HepG2 (cell line): ENCODE measurements around the gene CAMSAP2. TPM values are rescaled to one million over a fixed set of nuclear protein-coding genes. Genes with fewer than 3 reads are reported as not detected.
A peak's percentile ranks its signal among the peaks of the same experiment; 100 is the strongest.

Source experiments
- AKAP8 ChIP-seq: sonication (generic); formaldehyde crosslinking; IDR thresholded peaks from 2 replicates; pipeline ENCODE4 v1.5.1; 2020; ENCODE audit warnings: mild to moderate bottlenecking, missing genetic modification reagents
- CBFB ChIP-seq: sonication (generic); formaldehyde crosslinking; IDR thresholded peaks from 2 replicates; pipeline ENCODE4 v1.4.0; 2020; ENCODE audit warnings: missing genetic modification reagents
- CBX5 ChIP-seq: sonication (generic); formaldehyde crosslinking; IDR thresholded peaks from 2 replicates; pipeline ENCODE4 v1.4.0; 2020; ENCODE audit warnings: missing genetic modification reagents, borderline replicate concordance
- FOXA1 ChIP-seq, 2 experiments: fragments of 450-650 bp in 1 of 2; sonication (generic) in 1 of 2; formaldehyde crosslinking in 1 of 2; IDR thresholded peaks; 2 replicates each; pipeline versions ENCODE4 v1.4.0 to v1.6.1; 2016 to 2020; ENCODE audit warnings: missing genetic modification reagents in 1 of 2
- FOXP1 ChIP-seq, 2 experiments: fragments of 450-650 bp in 1 of 2; IDR thresholded peaks; 2 replicates each; pipeline ENCODE4 v1.6.1; 2017 to 2018; ENCODE audit warnings: antibody characterized with exemption in 1 of 2
- HNF4G ChIP-seq, 2 experiments: sonication (generic) in 1 of 2; formaldehyde crosslinking in 1 of 2; IDR thresholded peaks; 2 replicates each; pipeline versions ENCODE4 v1.4.0 to v1.6.1; 2011 to 2020; ENCODE audit warnings: borderline replicate concordance in 2 of 2, low read depth in 2 of 2, mild to moderate bottlenecking in 2 of 2, low read length in 1 of 2, missing genetic modification reagents in 1 of 2, moderate library complexity in 1 of 2
- JUNB ChIP-seq: sonication (generic); formaldehyde crosslinking; IDR thresholded peaks from 2 replicates; pipeline ENCODE4 v1.8.0; 2022; ENCODE audit warnings: missing genetic modification reagents, mild to moderate bottlenecking, borderline replicate concordance
- KDM3A ChIP-seq: IDR thresholded peaks from 2 replicates; pipeline ENCODE4 v1.6.1; 2018; ENCODE audit warnings: low read depth, missing compliant biosample characterization
- KMT2B ChIP-seq: IDR thresholded peaks from 2 replicates; pipeline ENCODE4 v1.6.1; 2016; ENCODE audit warnings: missing genetic modification reagents, missing compliant biosample characterization
- MEIS2 ChIP-seq: sonication (generic); formaldehyde crosslinking; IDR thresholded peaks from 2 replicates; pipeline ENCODE4 v1.9.0; 2021; ENCODE audit warnings: mild to moderate bottlenecking, missing genetic modification reagents
- MLLT10 ChIP-seq: sonication (generic); formaldehyde crosslinking; IDR thresholded peaks from 2 replicates; pipeline ENCODE4 v1.4.0; 2020; ENCODE audit warnings: missing genetic modification reagents
- MXD4 ChIP-seq: IDR thresholded peaks from 2 replicates; pipeline ENCODE4 v1.6.1; 2016; ENCODE audit warnings: mild to moderate bottlenecking, missing biosample characterization, missing genetic modification reagents
- NFE2 ChIP-seq: sonication (generic); formaldehyde crosslinking; IDR thresholded peaks from 2 replicates; pipeline ENCODE4 v1.4.0; 2020; ENCODE audit warnings: missing genetic modification reagents
- POLR2AphosphoS5 ChIP-seq: IDR thresholded peaks from 2 replicates; pipeline ENCODE4 v1.6.1; 2012; ENCODE audit warnings: low read depth, low read length
- RFX5 ChIP-seq: IDR thresholded peaks from 2 replicates; pipeline ENCODE4 v1.6.1; 2011; ENCODE audit warnings: low read depth, low read length, improper control_type of control experiment
- SAFB2 ChIP-seq: sonication (generic); formaldehyde crosslinking; IDR thresholded peaks from 2 replicates; pipeline ENCODE4 v1.5.1; 2020; ENCODE audit warnings: missing genetic modification reagents, low read depth, mild to moderate bottlenecking, borderline replicate concordance
- SMAD1 ChIP-seq: sonication (generic); formaldehyde crosslinking; IDR thresholded peaks from 2 replicates; pipeline ENCODE4 v1.4.0; 2020; ENCODE audit warnings: missing genetic modification reagents, low read depth, mild to moderate bottlenecking, borderline replicate concordance
- SNRNP70 ChIP-seq: fragments of 200-400 bp; formaldehyde crosslinking; IDR thresholded peaks from 2 replicates; pipeline ENCODE4 v1.6.1; 2017; ENCODE audit warnings: mild to moderate bottlenecking, low read depth, low read length, moderate library complexity
- TBX3 ChIP-seq: fragments of 450-650 bp; IDR thresholded peaks from 2 replicates; pipeline ENCODE4 v1.6.1; 2017; ENCODE audit warnings: antibody characterized with exemption, mild to moderate bottlenecking, inconsistent platforms, borderline replicate concordance
- U2AF1 ChIP-seq: fragments of 200-400 bp; formaldehyde crosslinking; optimal IDR thresholded peaks from 2 replicates; pipeline ENCODE3; 2017; ENCODE audit warnings: mild to moderate bottlenecking, low read depth, low read length
- ZBTB1 ChIP-seq: sonication (generic); formaldehyde crosslinking; IDR thresholded peaks from 2 replicates; pipeline ENCODE4 v1.4.0; 2020; ENCODE audit warnings: missing genetic modification reagents, borderline replicate concordance
- ZMAT3 ChIP-seq: sonication (generic); formaldehyde crosslinking; conservative IDR thresholded peaks from 2 replicates; pipeline ENCODE4 v1.7.0; 2021; ENCODE audit warnings: missing genetic modification reagents
- ZNF160 ChIP-seq: sonication (generic); formaldehyde crosslinking; IDR thresholded peaks from 2 replicates; pipeline ENCODE4 v1.8.0; 2022; ENCODE audit warnings: mild to moderate bottlenecking, inconsistent platforms, missing genetic modification reagents
- ZNF251 ChIP-seq: sonication (generic); formaldehyde crosslinking; IDR thresholded peaks from 2 replicates; pipeline ENCODE4 v1.9.0; 2021; ENCODE audit warnings: mild to moderate bottlenecking, missing genetic modification reagents
- ZNF263 ChIP-seq: sonication (generic); formaldehyde crosslinking; IDR thresholded peaks from 2 replicates; pipeline ENCODE4 v1.4.0; 2020; ENCODE audit warnings: missing genetic modification reagents
- ZNF430 ChIP-seq: sonication (generic); formaldehyde crosslinking; IDR thresholded peaks from 2 replicates; pipeline ENCODE4 v1.9.0; 2021; ENCODE audit warnings: mild to moderate bottlenecking, missing genetic modification reagents
- ZNF546 ChIP-seq: sonication (generic); formaldehyde crosslinking; conservative IDR thresholded peaks from 2 replicates; pipeline ENCODE4 v1.8.1; 2023; ENCODE audit warnings: mild to moderate bottlenecking, missing genetic modification reagents
- ZNF709 ChIP-seq: sonication (generic); formaldehyde crosslinking; IDR thresholded peaks from 2 replicates; pipeline ENCODE4 v1.5.0; 2020; ENCODE audit warnings: mild to moderate bottlenecking, missing genetic modification reagents
- ZNF83 ChIP-seq: sonication (generic); formaldehyde crosslinking; IDR thresholded peaks from 2 replicates; pipeline ENCODE4 v1.4.0; 2020; ENCODE audit warnings: missing genetic modification reagents, mild to moderate bottlenecking, borderline replicate concordance
- ZSCAN29 ChIP-seq: sonication (generic); formaldehyde crosslinking; conservative IDR thresholded peaks from 2 replicates; pipeline ENCODE4 v1.4.0; 2020; ENCODE audit warnings: mild to moderate bottlenecking, missing genetic modification reagents
- polyA plus RNA-seq, 8 experiments: library from polyadenylated mRNA; depleted of rRNA in 3 of 8; stranded (reverse) in 7 of 8; unstranded in 1 of 8; fragments of >200 nt; fragmentation: Illumina TruSeq in 4 of 8; extraction: Trizol in 4 of 8; gene quantifications; 2 replicates each; pipeline versions ENCODE4 v1.2.1 to v1.2.3, GENCODE V29; 2011 to 2016; ENCODE audit warnings: low read depth in 4 of 8, missing spikeins in 1 of 8, mixed read lengths in 1 of 8; ENCODE audit not compliant: insufficient read depth in 1 of 8
- total RNA-seq, 5 experiments: library from RNA; depleted of rRNA; stranded (reverse); fragments of >200 nt; fragmentation: Illumina TruSeq; extraction: Trizol; gene quantifications; 2 replicates each; pipeline ENCODE4 v1.2.3, GENCODE V29; 2016; ENCODE audit warnings: low read depth in 1 of 5
- TF ChIP-seq, protein P1 (sequence below): sonication (generic); formaldehyde crosslinking; IDR thresholded peaks from 2 replicates; pipeline ENCODE4 v1.5.0; 2020; ENCODE audit warnings: mild to moderate bottlenecking, missing genetic modification reagents, moderate library complexity

The CAMSAP2 gene
- total and polyA plus RNA-seq, 2 of the 13 experiments (the other 11 are each of a cell fraction or from before 2014, with no cell fraction given): 3.4 to 8.2 TPM

DNA sequence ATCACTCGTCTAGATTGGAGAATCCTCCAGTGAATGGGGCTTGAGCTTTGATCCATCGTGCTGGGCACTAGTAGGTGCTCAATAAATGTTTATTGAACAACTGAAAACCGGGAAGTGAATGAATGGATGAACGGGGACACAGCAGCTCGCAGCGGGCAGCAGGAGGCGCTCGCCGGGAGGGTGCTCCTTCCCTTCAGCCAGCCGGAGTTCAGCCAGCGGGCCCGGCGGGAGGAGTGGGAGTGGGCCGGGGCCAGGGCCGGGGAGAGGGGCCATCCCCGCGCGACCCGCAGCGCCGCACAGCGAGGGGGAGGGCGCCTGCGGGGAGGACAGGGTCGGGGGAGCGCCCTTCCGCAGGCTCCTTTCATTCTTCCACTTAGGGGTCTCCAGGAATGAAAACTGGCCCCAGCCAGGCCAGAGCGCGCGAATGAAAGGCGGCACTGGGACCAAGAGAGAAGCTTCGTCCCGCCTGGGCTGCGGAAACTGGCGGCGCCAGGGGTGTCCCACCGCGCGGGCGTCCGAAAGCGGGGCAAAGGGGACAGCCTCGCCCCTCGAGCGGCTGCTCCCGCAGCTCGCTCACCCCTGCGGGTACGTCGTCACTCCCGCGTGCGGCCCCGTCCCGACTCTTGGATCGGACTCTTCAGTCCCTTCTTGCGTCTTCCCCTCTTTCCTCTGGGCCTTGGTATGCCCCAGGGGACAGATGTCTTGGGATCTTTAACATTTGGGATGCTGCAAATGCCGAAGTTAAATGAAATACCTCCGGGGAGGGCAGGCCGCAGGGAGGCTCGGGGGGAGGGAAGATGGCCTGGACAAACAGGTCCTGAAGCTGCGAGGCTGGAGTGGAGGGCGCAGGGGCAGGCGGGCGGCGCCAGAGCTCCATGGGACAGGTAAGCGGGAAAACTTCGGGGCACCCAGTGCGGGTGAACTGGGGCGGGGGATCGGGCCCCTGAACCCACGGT lies 152.4 kb downstream of the CAMSAP2 start (continued):
- TF ChIP-seq TBX3 (no peak), KMT2B (CRISPR knock-in tag) (0 out of 2 replicates have a peak, but pooled peaks have one; percentile 35), AKAP8 (CRISPR knock-in tag) (no peak), SNRNP70 (no peak), KDM3A (0 out of 2 replicates have a peak, but pooled peaks have one; percentile 10), FOXA1 (IDR thresholded peaks at IDR 0.05) (no peak), FOXA1 (CRISPR knock-in tag; IDR thresholded peaks at IDR 0.05) (no peak), ZMAT3 (CRISPR knock-in tag) (no peak), FOXP1 (IDR thresholded peaks at IDR 0.05) (no peak), FOXP1 (CRISPR knock-in tag; IDR thresholded peaks at IDR 0.05) (no peak), CBFB (CRISPR knock-in tag) (0 out of 2 replicates have a peak, but pooled peaks have one; percentile 4), U2AF1 (no peak), ZNF160 (no peak), CBX5 (CRISPR knock-in tag) (no peak; the same call in 1 of the 2 replicates), SMAD1 (CRISPR knock-in tag) (no peak), ZBTB1 (CRISPR knock-in tag) (no peak), MXD4 (CRISPR knock-in tag) (no peak), ZNF251 (CRISPR knock-in tag) (no peak), HNF4G (IDR thresholded peaks at IDR 0.05; ENCODE audit: borderline replicate concordance, low read depth, low read length) (no peak), HNF4G (CRISPR knock-in tag; IDR thresholded peaks at IDR 0.05; ENCODE audit: borderline replicate concordance, low read depth) (no peak; the same call in 1 of the 2 replicates), MLLT10 (CRISPR knock-in tag) (no peak), POLR2AphosphoS5 (peak; percentile 46; the same call in 1 of the 2 replicates), RFX5 (no peak), ZNF709 (CRISPR knock-in tag) (no peak), MEIS2 (no peak), ZNF430 (CRISPR knock-in tag) (no peak), ZNF546 (CRISPR knock-in tag) (no peak), NFE2 (CRISPR knock-in tag) (no peak), ZNF83 (CRISPR knock-in tag) (no peak; the same call in 1 of the 2 replicates), ZNF263 (peak; percentile 95), ZSCAN29 (no peak), JUNB (CRISPR knock-in tag) (no peak), SAFB2 (CRISPR knock-in tag) (no peak)
- TF ChIP-seq, protein P1, sequence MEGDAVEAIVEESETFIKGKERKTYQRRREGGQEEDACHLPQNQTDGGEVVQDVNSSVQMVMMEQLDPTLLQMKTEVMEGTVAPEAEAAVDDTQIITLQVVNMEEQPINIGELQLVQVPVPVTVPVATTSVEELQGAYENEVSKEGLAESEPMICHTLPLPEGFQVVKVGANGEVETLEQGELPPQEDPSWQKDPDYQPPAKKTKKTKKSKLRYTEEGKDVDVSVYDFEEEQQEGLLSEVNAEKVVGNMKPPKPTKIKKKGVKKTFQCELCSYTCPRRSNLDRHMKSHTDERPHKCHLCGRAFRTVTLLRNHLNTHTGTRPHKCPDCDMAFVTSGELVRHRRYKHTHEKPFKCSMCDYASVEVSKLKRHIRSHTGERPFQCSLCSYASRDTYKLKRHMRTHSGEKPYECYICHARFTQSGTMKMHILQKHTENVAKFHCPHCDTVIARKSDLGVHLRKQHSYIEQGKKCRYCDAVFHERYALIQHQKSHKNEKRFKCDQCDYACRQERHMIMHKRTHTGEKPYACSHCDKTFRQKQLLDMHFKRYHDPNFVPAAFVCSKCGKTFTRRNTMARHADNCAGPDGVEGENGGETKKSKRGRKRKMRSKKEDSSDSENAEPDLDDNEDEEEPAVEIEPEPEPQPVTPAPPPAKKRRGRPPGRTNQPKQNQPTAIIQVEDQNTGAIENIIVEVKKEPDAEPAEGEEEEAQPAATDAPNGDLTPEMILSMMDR (CRISPR knock-in tag): peak; percentile 78
